Stimulated activated CD4-positive, alpha-beta T cell treated with anti-CD3 and anti-CD28 coated beads, Interleukin-1b, Interleukin-23, amount 100 ng/mL, for 4 hours (primary cell): ENCODE measurements around the gene HSD17B3.
"Not testable (repeated sequence)": the region's sequence is repeated elsewhere in the genome, so short reads cannot be mapped to it uniquely, and the experiment has no call there.

Source experiments
- DNase-seq, 2 donors: peaks; one replicate each; pipeline ENCODE4 v3.0.0-alpha.2; 2020; ENCODE audit warnings: low read depth in 2 of 2

HSD17B3 gene

GRCh38 chr9:96236337-96236736 is 65.6 kb downstream of the HSD17B3 start:
- DNase-seq = not testable (repeated sequence)

- no peak for DNase-seq
These were observed 69.3 kb downstream of the HSD17B3 start for GRCh38 chr9:96232539-96233241.

- no peak for DNase-seq
These were observed 69.8 kb downstream of the HSD17B3 start for GRCh38 chr9:96232164-96232538.

- DNase-seq = no peak
These were observed 72.0 kb downstream of the HSD17B3 start for GRCh38 chr9:96230002-96230401.

- no peak for DNase-seq
These were observed 79.8 kb downstream of the HSD17B3 start for GRCh38 chr9:96222132-96222531.

GRCh38 chr9:96219900-96220257 is 82.1 kb downstream of the HSD17B3 start:
- DNase-seq = no peak

- DNase-seq = peak; percentile 26 to 48
These were observed 82.7 kb downstream of the HSD17B3 start for GRCh38 chr9:96219026-96219899.

GRCh38 chr9:96217754-96218693 is 84.0 kb downstream of the HSD17B3 start:
- peak; percentile 72 to 83 for DNase-seq

- no peak for DNase-seq
These were observed 84.7 kb downstream of the HSD17B3 start for GRCh38 chr9:96217294-96217707.

- DNase-seq = no peak
These were observed 85.4 kb downstream of the HSD17B3 start for GRCh38 chr9:96216583-96216982.

GRCh38 chr9:96215841-96216240 is 86.1 kb downstream of the HSD17B3 start:
- no peak for DNase-seq

GRCh38 chr9:96214635-96215034 is 87.3 kb downstream of the HSD17B3 start:
- no peak for DNase-seq

- DNase-seq = no peak
These were observed 92.3 kb downstream of the HSD17B3 start for GRCh38 chr9:96209407-96210271.

- DNase-seq = no peak
These were observed 95.7 kb downstream of the HSD17B3 start for GRCh38 chr9:96206156-96206751.

- DNase-seq = no peak
These were observed 97.1 kb downstream of the HSD17B3 start for GRCh38 chr9:96204853-96205252.

GRCh38 chr9:96203867-96204501 is 98.0 kb downstream of the HSD17B3 start:
- no peak for DNase-seq

GRCh38 chr9:96202971-96203780 is 98.8 kb downstream of the HSD17B3 start:
- DNase-seq = no peak

- DNase-seq = no peak
These were observed 100.8 kb downstream of the HSD17B3 start for GRCh38 chr9:96201140-96201539.

- no peak for DNase-seq
These were observed 103.0 kb downstream of the HSD17B3 start for GRCh38 chr9:96199006-96199405.
